Thyroid gland (tissue), 4 donors: ENCODE data around the gene USP2.

Experiments used
- POLR2A ChIP-seq, 2 donors: fragments of 450-650 bp; IDR thresholded peaks; one replicate each; pipeline ENCODE4 v1.6.1; 2017; ENCODE audit warnings: antibody characterized with exemption in 2 of 2, mild to moderate bottlenecking in 2 of 2, moderate library complexity in 1 of 2
- TF ChIP-seq, protein P1 (sequence below), 6 experiments: fragments of 200-600 bp in 3 of 6; fragments of 450-650 bp in 3 of 6; sonication (generic) in 3 of 6; IDR thresholded peaks; one replicate each; pipeline ENCODE4 v1.5.1; 2016 to 2019; ENCODE audit warnings: antibody characterized with exemption in 6 of 6, mild to moderate bottlenecking in 2 of 6, inconsistent platforms in 1 of 6, moderate library complexity in 1 of 6

DNA sequence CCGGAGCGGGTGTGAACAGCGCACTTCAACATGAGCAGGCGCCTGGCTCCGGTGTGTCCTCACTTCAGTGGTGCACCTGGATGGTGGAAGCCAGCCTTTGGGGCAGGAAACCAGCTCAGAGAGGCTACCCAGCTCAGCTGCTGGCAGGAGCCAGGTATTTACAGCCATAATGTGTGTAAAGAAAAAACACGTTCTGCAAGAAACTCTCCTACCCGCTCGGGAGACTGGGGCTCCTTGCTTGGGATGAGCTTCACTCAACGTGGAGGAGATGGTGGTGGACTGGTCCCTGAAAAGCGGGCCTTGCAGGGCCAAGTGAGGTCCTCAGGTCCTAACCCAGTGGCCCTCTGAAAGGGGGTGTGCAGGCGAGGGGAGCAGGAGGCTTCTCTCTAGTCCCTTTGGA, 72.1 kb downstream of the USP2 start:
- TF ChIP-seq, protein P1, sequence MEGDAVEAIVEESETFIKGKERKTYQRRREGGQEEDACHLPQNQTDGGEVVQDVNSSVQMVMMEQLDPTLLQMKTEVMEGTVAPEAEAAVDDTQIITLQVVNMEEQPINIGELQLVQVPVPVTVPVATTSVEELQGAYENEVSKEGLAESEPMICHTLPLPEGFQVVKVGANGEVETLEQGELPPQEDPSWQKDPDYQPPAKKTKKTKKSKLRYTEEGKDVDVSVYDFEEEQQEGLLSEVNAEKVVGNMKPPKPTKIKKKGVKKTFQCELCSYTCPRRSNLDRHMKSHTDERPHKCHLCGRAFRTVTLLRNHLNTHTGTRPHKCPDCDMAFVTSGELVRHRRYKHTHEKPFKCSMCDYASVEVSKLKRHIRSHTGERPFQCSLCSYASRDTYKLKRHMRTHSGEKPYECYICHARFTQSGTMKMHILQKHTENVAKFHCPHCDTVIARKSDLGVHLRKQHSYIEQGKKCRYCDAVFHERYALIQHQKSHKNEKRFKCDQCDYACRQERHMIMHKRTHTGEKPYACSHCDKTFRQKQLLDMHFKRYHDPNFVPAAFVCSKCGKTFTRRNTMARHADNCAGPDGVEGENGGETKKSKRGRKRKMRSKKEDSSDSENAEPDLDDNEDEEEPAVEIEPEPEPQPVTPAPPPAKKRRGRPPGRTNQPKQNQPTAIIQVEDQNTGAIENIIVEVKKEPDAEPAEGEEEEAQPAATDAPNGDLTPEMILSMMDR (IDR thresholded peaks at IDR 0.05): no peak
- TF ChIP-seq POLR2A (IDR thresholded peaks at IDR 0.05): no peak
